ENCODE measurements around the gene CEP95.

Gene CEP95

GRCh38 chr17:64504769-64505339, 1.9 kb upstream of the CEP95 start:
- no peak for TF ChIP-seq CTCF (IDR thresholded peaks at IDR 0.05; ENCODE audit: control extremely low read depth, extremely low read depth, low read depth, missing control alignments)
- ChIA-PET POLR2A (interaction anchor here (0.8 to 4.0 kb wide), 11 partner anchors 8 to 131 kb away, joined by 3 to 89 read pairs (median 3); partner anchors contain the start of gene POLG2), CTCF (interaction anchor here (0.9 to 1.8 kb wide), 2 partner anchors 8 to 85 kb away, joined by 3 to 6 read pairs; partner anchors contain the start of gene POLG2)
- no peak for DNase-seq (ENCODE audit: extremely low spot score)

GRCh38 chr17:64505340-64506200, 1.2 kb upstream of the CEP95 start:
- no peak for TF ChIP-seq CTCF (IDR thresholded peaks at IDR 0.05; ENCODE audit: control extremely low read depth, extremely low read depth, low read depth, missing control alignments)
- ChIA-PET POLR2A (interaction anchor here (0.7 to 4.0 kb wide), 14 partner anchors 9 to 208 kb away, joined by 3 to 89 read pairs (median 3); partner anchors contain the start of gene POLG2), CTCF (interaction anchor here (0.9 to 1.8 kb wide), 3 partner anchors 9 to 85 kb away, joined by 3 to 6 read pairs (median 4); partner anchors contain the start of gene POLG2)
- peak; percentile 84 for DNase-seq (ENCODE audit: extremely low spot score)

GRCh38 chr17:64506201-64506575, 589 bp upstream of the CEP95 start, which contains the start of gene DDX5:
DDX5 (minus strand) TSS chr17:64506289; CDS start chr17:64506119, 170 bp downstream.
- CTCF ChIA-PET = interaction anchor here (1.0 to 1.9 kb wide), 5 partner anchors 9 to 143 kb away, joined by 3 to 9 read pairs (median 4); partner anchors contain the start of gene POLG2
- peak; percentile 96 for DNase-seq (ENCODE audit: extremely low spot score)
- TF ChIP-seq CTCF (IDR thresholded peaks at IDR 0.05; ENCODE audit: control extremely low read depth, extremely low read depth, low read depth, missing control alignments) = no peak
- POLR2A ChIA-PET = interaction anchor here (0.7 to 4.0 kb wide), 12 partner anchors 9 to 447 kb away, joined by 3 to 89 read pairs (median 4); partner anchors contain the start of gene POLG2

- CTCF ChIA-PET = interaction anchor here (0.7 to 1.9 kb wide), 10 partner anchors 8 to 142 kb away, joined by 3 to 9 read pairs (median 4); partner anchors contain the start of gene POLG2
- peak; percentile 58 for DNase-seq (ENCODE audit: extremely low spot score)
- POLR2A ChIA-PET = interaction anchor here (1.0 to 4.0 kb wide), 3 partner anchors 8 to 13 kb away, joined by 3 to 89 read pairs (median 7); partner anchors contain the start of gene POLG2
- TF ChIP-seq CTCF (IDR thresholded peaks at IDR 0.05; ENCODE audit: control extremely low read depth, extremely low read depth, low read depth, missing control alignments) = peak; percentile 59
These were observed 621 bp downstream of the CEP95 start for GRCh38 chr17:64507413-64507782.

GRCh38 chr17:64508683-64509082, 1.9 kb downstream of the CEP95 start:
- CTCF ChIA-PET = no interaction called here

More at GRCh38 chr17:64508683-64509082, 1.9 kb downstream of the CEP95 start:
- DNase-seq (ENCODE audit: extremely low spot score) = no peak
- TF ChIP-seq CTCF (IDR thresholded peaks at IDR 0.05; ENCODE audit: control extremely low read depth, extremely low read depth, low read depth, missing control alignments) = no peak
- POLR2A ChIA-PET = no interaction called here

All from GM10248 (cell line).